Stimulated activated CD8-positive, alpha-beta memory T cell treated with anti-CD3 and anti-CD28 coated beads, Interleukin-7, amount 100 ng/mL, for 48 hours (primary cell): ENCODE data around the gene CIAO2B.
"Not testable (repeated sequence)": the region's sequence is repeated elsewhere in the genome, so short reads cannot be mapped to it uniquely, and the experiment has no call there.

ENCODE experiments used
- DNase-seq, 2 donors: peaks; one replicate each; pipeline ENCODE4 v3.0.0-alpha.2; 2020; ENCODE audit warnings: low read depth in 1 of 2; ENCODE audit errors: extremely low read depth in 1 of 2

CIAO2B gene

DNA sequence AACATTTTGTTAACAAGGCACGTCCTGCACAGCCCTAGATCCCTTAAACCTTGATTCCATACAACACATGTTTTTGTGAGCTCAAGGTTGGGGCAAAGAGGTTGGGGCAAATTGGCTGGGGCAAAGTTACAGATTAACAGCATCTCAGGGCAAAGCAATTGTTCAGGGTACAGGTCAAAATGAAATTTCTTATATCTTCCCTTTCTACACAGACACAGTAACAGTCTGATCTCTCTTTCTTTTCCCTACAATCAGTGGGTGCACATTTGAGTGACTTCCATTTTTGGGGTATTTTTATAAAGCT lies 21.9 kb upstream of the CIAO2B start:
- DNase-seq = not testable (repeated sequence)

DNA sequence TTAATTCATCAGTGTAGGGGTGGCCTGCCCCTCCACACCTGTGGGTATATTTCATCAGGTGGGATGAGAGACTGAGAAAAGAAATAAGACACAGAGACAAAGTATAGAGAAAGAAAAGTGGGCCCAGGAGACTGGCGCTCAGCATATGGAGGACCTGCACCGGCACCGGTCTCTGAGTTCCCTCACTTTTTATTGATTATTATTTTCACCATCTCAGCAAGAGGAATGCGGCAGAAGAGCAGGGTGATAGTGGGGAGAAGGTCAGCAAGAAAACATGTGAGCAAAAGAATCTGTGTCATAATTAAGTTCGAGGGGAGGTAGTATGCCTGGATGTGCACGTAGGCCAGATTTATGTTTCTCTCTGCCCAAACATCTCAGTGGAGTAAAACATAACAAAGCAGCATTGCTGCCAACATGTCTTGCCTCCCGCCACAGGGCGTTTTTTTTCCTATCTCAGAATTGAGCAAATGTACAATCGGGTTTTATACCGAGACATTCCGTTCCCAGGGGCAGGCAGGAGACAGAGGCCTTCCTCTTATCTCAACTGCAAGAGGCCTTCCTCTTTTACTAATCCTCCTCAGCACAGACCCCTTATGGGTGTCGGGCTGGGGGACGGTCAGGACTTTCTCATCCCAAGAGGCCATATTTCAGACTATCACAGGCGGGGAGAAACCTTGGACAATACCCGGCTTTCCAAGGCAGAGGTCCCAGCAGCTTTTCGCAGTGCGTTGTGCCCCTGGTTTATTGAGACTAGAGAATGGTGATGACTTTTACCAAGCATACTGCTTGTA lies 21.4 kb upstream of the CIAO2B start:
- DNase-seq = not testable (repeated sequence)

DNA sequence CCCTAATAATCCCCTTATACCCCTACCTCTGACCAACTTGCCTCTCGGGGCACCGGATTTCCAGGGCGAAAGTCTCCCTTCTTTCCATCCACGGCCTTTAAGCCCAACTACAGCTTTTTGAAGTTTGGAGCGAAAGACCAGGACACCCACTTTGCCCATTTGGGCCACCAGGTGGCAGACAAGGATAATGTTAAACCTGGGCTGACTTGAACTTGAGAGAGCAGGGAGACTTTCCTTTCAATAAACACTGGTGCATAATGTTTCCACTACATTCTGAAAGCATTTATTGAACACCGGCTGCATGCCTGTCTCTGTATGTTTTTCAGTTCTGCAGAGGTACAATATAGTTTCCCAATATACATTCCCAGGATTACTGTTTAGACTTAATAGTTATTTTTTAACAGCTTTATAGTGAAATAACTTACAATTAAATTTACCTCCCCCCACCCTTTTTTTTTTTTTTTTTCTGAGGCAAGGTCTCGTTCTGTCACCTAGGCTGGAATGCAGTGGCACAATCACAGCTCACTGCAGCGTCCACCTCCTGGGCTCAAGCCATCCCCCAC lies 20.0 kb upstream of the CIAO2B start:
- DNase-seq = peak in 1 of 2 donors; percentile 55

- DNase-seq = no peak
Observed at GRCh38 chr16:66953462-66954096, 19.4 kb upstream of the CIAO2B start.

DNA sequence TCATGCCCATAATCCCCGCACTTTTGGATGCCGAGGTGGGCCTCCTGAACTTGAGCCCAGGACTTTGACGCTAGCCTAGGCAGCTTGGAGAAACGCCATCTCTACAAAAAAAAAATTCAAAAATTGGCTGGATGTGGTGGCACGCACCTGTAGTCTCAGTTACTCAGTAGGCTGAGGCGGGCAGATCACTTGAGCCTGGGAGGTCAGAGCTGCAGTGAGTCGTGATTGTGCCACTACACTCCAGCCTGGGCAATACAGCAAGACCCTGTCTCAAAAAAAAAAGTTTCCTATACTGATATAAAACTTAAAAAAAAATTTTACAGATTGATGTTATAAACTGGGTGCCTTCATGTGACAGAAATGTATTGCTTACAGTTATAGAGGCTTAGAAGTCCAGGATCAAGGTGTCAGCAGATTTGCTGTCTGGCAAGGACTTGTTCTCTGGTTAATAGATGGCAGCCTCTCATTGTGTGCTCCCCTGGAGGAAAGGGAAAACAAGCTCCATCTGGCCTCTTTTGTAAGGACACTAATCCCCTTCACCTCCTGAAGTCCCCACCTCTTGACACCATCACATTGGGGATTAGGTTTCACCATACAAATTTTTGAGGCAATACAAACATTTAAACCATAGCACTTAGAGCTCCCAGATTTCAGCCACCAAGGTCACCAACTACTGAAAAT lies 18.4 kb upstream of the CIAO2B start:
- no peak for DNase-seq

DNA sequence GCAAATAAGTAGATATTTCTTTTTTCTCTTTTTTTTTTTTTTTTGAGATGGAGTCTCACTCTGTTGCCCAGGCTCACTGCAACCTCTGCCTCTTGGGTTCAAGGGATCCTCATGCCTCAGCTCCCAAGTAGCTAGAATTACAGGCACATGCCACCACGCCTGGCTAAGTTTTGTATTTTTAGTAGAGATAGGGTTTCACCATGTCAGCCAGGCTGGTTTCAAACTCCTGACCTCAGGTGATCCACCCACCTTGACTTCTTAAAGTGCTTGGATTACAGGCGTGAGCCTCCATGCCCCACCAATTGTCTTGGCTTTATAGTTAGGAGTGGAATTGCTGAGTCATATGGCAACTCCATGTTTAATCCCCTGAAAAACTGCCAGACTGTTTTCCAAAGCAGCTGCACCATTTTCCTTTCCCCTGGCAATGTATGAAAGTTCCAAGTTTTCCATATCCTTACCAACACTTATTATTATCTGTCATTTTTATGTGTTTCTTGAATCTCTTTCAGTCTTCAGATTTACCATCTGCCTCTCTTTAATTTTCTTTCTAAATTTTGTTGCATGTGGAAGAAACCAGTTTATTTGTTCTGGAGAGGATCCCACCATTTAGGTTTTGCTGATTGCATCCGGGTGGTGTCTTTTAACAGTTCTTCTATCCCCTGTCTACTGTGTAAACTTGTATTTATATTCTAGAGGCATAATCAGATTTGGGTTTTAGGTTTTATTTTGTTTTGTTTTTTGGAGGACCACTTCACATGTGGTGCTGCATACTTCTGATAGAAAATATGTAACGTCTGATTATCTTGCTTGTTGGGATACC lies 17.0 kb upstream of the CIAO2B start:
- DNase-seq = no peak

DNA sequence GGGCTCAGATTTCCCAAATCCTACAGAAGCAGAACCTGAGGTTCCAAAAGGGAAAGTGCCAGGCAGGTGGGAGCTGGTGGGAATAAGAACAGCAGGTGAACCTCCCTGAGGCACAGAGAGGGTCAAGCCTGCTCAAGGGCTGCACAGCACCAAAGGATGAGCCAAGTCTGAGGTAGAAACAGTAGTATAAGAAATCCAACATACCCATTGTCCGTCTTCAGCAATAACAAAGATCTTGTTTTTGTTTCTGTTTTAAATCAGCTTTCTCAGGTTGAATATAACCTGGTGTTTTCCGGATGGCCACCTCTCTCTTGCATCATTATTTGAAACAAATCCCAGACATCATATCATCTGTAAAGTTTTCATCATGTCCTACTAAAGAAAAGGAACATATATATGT lies 16.2 kb upstream of the CIAO2B start:
- no peak for DNase-seq

DNA sequence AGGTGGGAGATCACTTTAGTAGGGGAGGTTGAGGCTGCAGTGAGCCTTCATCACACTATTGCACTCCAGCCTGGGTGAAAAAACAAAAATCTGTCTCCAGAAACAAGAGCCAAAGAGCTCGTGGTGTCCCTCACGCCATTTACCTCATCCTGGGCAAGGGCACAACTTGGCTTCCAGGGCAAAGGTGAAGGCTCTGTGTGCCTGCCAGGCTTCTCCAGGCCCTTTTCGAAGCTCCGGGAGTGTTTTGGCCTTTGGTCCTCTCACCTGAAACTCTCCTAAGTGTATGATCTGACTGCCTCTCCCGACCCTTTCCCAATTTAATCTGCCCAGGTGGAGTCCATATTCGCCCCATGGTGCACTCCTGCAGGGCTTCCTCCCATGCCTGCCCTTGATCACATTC lies 15.3 kb upstream of the CIAO2B start:
- DNase-seq = no peak

DNA sequence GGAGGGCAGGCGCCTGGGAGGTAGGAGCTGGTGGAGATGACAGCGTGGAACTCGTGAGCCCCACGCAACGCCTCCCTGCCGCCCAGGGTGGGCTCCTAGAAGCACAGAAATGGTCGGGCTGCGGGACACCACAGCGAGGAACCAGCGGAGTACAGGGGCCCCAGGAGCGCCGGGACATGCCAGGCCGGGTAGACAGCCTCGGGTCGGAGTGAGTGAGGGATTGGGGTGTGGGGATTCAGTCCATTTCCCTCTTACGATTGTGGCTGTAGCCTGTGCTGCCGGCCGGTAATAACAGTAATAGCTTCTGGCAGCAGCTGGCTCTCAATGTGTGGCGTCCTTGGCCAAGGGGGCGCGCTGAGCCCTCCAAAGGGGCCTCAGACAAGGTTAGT lies 14.6 kb upstream of the CIAO2B start:
- no peak for DNase-seq

GRCh38 chr16:66948134-66948836 lies 14.1 kb upstream of the CIAO2B start:
- DNase-seq = no peak

GRCh38 chr16:66947302-66948065 lies 13.3 kb upstream of the CIAO2B start:
- DNase-seq = peak; percentile 50 to 64

GRCh38 chr16:66946974-66947301 lies 12.7 kb upstream of the CIAO2B start:
- DNase-seq = no peak

- no peak for DNase-seq
Observed at GRCh38 chr16:66946541-66946940, 12.3 kb upstream of the CIAO2B start.

- no peak for DNase-seq
Observed at GRCh38 chr16:66945939-66946338, 11.7 kb upstream of the CIAO2B start.

DNA sequence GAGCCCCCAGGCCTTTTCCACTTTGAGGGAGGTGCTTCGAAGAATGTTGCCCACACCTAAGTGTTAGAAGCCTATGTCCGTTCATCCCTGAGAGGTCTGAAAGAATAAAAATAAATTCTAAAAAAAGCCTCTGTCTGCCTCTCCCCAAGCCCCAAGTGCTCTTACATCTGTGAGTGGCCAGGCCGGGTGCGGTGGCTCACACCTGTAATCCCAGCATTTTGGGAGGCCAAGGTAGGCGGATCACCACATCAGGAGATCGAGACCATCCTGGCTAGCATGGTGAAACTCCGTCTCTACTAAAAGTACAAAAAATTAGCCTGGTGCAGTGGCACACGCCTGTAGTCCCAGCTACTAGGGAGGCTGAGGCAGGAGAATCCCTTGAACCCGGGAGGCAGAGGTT lies 10.8 kb upstream of the CIAO2B start:
- DNase-seq = not testable (repeated sequence)

DNA sequence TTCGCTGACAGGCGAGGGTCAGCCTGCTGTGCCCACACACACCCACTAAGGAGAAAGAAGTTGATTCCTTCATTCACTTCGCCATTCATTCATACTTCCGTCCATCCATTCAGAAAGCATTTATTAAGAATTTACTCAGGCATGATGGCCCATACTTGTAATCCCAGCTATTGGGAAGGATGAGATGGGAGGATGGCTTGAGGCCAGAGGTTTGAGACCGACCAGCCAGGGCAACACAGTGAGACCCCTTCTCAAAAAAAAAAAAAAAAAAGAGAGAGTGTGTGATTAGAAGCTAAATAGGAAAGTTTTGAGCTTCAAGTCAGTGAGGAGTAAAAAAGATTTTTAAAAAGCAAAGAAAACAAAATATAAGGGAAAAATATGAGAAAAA lies 9.8 kb upstream of the CIAO2B start:
- no peak for DNase-seq

- no peak for DNase-seq
Observed at GRCh38 chr16:66943426-66944053, 9.3 kb upstream of the CIAO2B start.

DNA sequence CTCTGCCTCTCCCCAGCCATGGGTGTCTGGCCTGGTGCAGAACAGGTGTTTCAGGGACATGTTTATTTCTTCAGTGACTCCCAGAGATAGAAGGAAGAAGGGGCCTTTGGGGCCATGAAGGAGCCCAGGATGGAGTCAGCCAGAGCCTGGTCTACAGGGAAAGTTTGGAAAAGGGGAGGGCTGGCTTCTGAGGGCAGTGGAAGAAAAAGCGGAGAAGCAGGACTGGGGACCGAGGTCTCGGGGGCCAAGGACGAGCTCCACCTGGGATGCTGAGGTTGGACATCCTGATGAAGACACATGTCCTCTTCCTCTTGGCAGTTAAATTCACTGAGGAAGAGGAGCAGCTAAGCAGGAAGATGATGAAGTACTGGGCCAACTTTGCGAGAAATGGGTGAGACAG lies 8.8 kb upstream of the CIAO2B start:
- DNase-seq = no peak

GRCh38 chr16:66940236-66940635 lies 6.0 kb upstream of the CIAO2B start:
- no peak for DNase-seq
